ENCODE data around the gene TEAD2.

The TEAD2 gene

DNA sequence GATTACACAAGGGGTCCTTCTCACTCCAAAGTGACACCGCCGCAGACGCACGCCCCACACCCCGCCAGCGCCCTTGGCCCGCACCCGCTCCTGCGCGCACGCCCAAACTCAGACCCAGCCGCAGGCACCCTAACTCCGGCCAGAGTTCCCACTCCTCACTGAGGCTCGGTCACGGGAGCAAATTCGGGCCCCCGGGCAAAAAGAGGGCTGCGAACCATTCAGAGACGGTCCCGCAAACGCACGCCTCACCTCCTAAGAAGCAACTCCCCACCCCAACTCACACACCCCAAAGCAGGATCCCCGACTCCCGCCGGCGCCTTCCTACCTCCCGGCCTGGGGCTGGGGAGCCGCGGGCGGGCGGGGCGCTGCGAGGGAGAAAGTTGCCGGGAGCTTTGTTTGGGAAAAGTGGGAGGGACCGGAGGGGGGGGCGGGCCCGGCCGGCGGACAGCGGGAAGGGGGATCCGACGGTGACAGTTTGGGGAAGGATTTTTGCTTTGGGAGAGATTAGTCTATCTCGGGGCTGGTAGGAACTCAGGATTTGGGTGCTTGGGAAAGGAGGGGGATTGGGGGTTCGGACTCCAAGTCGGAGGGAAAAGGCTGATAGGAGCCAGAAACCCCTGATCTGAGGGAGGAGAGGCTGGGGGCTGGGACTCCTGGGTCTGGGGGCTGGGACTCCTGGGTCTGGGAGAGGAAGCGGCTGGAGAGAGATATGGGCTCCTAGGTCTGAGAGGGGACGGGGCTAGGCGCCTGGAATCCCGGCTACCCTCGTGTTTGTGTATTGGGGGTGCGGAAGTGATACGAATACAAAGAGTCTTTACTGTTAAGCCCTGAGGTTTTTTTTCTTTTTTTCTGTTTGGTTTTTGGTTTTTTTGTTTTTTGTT lies at the start of gene TEAD2:
TEAD2 (minus strand) TSS at position 369 of the 881 bp plus-strand sequence. CDS start 2,341 bp downstream, outside the sequence.
- no peak for DNase-seq

DNA sequence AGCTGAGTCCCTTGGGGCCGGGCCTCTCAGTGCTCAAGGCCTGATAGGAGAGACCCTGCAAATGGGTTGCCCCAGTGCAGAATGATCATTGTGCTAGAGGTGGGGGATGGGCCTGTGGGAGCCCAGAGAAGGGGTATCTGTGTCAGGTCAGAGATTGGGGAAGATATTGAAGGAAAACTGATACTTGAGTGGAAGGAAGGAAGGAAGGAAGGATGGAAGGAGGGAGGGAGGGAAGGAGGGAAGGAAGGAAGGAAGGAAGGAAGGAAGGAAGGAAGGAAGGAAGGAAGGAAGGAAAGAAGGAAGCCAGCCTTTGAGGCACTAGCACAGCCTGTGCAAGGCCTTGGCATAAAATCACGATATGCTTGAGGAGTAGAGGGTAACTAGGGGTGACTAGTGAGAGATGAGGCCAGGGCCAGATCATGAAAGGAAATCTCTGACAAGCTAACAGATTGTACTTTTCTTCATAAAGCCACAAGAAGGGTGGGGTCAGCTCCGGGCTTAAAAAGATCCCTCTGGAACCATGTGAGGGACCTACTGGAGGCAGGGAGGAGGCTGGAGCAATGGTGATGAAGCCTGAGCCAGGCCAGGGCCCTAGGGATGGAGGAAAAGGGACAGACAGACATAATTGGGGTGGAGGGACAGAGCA lies 49.6 kb upstream of the TEAD2 start:
- no peak for DNase-seq

DNA sequence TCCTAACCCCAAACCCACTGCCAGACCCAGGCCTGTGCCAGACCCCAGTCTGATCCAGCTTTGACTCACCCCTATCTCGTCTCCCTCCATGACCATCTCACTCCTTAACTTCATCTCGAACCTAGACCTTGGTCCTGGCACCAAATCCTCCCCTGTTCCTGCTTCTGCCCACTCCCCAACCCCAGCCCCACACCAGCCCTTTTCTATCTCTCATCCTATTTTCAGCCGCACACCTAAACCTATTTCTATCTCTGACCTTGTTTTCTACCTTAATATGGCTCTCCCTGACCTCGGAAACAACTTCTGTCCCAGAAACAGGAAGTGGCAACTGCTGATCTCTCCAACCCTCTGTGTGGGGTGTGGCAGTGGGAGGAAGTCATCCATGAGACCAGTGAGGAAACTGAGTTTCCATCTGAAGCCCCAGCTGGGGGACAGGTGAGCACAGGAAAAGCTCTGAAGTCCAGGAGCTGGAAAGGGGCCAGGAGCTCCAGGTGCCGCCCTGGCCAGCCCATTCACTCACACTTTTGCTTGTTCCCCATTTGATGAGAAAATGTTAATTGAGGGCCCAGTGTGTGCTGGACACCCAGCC lies 47.3 kb upstream of the TEAD2 start:
- no peak for DNase-seq

DNA sequence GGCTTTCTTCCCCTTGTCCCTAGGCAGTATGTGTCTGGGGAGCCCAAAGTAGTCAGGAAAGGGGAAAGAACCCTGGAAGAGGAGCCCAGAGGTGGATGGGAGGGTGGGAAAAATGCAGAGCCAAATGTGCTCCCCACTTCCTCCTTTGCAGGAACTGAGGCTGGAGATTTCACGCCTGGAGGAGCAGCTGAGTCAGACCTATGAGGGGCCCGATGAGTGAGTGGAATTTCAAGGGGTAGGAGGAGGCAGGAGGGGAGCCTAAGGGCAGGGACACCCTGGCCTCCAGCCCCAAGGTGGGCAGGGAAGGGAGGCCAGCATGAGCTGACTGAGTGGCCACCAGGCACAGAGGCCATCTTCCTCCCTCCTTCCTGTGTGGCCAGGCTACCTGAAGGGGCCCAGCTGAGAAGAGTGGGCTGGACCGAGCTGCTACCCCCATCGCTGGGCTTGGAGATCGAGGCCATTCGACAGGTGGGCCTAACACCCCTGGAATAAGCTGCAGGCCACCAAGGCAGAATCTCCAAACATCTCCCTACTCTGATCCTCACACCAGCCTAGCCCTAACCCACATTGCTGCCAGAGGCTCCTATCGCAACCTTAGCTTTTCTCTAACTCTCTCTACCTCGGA lies 46.7 kb upstream of the TEAD2 start:
- DNase-seq, result no peak

DNA sequence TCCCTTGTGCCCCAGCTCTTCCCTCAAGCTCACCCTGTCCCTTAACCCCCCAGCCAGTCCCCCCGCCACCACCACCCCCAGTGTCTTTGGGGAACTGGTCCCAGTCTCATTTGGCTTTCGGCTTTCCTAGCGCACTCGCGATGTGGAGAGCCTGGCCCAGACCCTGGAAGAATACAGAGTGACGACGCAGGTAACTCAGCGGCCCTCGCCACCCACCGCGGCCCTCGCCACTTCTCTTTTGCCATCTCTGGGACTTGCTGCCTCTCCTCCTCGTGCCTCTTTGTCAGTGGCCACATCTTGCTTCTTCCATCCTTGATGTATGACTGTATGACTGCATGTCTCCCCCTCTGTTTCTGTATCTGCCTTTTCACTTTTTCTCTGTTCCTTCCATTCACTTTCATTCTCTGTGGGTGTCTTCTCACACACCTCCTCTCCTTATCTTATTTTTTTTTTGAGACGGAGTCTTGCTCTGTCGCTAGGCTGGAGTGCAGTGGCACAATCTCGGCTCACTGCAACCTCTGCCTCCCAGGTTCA lies 45.3 kb upstream of the TEAD2 start:
- DNase-seq, result no peak

DNA sequence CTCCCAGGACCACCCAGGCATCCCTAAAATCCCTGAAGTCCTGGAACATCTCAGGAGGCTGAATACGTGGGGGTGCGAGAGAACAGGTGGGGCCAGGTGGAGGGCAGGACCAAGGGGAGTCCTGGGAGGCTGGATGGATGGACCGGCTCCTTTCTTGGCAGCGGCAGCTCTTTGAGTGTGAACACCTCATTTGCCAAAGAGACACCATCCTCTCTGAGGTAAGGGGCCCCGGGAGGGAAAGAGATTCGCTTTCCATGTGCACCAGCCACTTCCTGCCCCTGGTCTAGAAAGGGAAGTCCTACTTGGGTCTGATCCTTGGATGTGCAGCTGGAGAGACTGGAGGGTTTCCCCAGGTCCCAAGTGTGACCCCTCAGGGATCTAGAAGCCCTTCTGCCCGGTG lies 44.9 kb upstream of the TEAD2 start:
- no peak for DNase-seq

DNA sequence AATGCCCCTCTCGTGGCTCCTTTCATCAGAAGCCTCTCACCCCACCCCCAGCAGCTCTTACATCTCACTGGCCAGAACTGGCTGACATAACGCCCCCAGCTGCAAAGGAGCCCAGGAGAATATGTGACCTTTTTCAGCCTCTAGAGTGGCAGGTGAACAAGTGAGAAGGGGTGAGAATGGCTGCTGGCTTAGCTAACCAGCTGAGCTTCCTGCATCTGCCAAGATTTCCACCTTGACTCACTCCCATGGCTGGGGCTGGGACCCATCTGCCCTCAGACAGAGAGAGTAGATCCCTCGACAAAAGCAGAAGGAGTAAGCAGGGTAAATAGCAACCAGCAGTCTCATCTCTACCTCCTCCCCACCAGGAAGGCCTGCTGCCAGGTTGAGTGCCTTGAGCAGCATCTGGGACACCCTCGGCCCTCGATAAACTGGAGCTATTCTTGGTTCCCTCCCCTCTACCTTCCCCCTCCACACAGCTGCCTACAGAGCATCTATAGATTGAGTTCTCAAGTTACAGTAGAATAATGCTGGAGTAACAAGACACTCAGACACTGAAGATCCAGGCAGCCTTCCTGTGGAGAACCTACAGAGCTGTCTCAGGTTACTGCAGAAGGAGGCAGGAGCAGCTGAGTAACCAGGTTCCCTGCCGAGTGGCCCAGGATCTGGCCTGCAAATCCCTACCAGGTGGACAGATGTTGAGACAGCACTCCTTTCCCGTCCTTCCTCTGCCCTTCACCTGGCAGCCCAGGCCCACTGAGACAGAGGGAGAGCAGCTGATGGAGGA lies 41.4 kb upstream of the TEAD2 start:
- peak; percentile 74 for DNase-seq

DNA sequence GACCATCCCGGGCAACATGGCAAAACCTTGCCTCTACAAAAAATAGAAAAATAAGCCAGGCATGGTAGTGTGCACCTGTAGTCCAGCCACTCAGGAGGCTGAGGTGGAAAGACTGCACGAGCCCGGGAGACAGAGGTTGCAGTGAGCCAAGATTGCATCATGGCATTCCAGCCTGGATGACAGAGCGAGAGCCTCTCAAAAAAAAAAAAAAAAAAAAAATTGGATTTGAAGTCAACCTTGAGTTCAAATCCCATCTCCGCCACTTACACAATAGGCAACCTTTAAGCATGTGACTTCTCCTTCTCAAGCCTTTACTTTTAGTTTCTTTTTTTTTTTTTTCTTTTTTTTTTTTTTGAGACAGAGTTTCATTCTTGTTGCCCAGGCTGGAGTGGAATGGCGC lies 37.8 kb upstream of the TEAD2 start:
- no peak for DNase-seq

DNA sequence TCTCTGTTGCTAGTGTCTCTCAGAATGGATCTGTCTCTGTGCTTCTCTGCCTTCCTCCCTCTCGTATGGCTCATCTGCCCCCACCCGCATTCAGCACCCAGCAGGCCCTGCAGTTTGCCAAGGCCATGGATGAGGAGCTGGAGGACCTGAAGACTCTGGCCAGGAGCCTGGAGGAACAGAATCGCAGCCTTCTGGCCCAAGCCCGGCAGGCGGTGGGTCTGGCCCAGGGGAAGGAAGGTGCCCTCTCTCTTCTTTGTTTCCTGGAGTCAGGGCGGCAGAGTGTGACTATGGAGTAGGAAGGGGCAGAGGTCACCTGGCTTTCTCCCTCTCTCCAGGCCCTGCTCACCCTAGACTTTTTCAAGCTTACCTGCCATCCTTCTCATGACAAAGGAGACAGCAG lies 36.7 kb upstream of the TEAD2 start:
- DNase-seq, result no peak

DNA sequence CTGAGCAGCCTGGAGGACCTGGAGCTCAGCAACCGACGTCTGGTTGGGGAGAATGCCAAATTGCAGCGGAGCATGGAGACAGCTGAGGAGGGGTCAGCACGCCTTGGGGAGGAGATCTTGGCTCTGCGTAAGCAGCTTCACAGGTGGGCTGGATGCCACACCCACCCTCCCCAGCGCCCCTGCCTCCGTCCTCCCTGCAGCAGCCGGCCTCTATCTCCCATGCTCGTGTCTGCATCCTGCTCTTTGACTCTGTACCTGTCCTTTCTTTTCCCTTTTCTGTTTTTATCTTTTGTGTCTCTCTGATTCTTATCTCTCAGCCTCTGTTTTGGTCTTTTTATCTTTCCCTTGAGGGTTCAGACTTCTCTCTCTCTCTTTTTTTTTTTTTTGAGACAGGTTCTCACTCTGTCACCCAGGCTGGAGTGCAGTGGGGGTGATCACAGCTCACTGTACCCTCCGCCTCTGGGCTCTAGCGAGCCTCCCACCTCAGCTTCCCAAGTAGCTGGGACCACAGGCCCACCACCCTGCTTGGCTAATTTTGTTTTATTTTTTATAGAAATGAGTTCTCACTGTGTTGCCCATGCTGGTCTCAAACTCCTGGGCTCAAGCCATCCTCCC lies 35.9 kb upstream of the TEAD2 start:
- DNase-seq, result no peak

DNA sequence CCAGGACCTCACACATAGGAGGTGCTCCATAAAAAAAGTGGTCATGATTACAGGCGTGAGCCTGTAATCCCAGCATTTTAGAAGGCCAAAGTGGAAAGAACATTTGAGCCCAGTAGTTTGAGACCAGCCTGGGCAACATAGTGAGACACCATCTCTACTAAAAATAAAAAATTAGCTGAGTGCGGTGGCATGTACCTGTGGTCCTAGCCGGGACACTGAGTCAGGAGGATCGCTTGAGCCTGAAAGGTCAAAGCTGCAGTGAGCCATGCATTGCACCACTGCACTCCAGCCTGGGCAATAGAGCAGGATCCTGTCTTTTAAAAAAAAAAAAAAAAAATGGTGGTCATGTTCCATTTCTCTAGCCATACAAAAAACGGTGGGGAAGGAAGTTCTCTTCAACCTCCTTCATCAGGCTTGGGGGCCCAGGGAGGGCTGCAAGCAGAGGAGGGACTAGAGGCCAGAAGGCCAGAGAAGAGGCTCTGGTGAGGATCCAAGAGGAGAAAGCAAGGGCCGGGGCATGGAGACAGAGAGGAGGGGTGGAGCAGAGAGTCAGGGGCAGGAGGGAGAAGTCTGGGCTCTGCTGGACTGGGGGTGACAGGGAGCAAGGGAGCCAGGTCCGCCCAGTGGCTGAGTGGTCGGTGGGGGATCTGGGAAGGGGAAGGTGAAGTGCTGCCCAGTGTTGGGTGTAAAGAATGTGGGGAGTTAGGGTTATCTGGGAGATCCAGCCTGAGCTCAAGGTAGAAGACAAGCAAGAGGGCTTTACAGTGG lies 34.7 kb upstream of the TEAD2 start:
- no peak for DNase-seq

DNA sequence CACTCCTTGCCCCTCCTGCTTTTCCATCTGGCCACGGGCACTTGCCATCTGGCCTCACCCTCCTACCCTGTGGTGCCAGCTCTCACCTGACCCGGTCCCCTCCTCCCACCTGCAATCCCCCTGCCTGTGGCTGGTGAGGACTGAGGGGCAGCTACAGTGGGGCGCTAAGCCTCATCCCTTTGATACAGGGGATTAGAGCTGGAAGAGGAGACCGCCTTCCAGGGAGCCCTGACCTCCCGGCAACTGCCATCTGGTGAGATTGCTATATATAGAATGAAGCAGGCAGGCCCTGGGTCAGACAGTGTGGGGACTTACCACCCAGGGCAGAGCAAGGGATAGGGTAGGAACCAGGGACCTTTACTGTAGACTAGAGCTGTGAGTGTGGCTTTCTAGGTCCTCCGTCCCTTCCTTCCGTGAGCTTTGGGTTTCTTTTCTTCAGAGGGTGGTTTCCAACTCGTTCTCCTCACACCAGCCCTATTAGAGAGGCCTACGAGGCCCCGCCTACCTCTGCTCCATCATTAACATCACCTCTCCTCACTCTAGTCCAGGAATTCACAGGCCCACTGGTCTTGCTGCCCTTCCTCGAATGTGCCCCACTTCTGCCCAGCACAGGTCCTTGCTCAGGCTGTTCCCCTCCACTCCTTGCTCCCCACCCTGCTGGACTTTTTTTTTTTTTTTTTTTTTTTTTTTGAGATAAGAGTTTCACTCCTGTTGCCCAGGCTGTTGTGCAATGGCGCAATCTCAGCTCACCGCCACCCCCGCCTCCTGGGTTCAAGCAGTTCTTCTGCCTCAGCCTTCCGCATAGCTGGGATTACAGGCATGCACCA lies 33.6 kb upstream of the TEAD2 start:
- DNase-seq, result no peak

DNA sequence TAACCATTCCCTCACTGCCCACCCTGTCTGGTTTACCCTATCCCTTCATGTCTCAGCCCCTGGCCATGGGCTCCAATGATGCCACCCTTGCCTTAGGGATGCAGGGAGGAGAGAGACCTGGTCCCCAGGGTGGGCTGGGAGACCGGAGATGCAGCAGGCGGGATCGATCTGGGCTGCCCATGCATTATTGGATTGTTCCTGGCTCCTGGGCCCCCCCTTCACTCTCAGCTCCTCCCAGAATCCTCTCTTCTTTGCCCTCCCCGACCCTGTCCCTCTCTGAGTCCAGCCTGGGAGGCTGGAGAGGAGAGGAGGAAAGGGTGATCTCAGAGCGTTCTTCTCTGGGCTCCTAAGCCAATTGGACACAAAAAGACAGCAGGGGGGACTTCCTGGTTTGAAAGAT lies 31.7 kb upstream of the TEAD2 start:
- no peak for DNase-seq

DNA sequence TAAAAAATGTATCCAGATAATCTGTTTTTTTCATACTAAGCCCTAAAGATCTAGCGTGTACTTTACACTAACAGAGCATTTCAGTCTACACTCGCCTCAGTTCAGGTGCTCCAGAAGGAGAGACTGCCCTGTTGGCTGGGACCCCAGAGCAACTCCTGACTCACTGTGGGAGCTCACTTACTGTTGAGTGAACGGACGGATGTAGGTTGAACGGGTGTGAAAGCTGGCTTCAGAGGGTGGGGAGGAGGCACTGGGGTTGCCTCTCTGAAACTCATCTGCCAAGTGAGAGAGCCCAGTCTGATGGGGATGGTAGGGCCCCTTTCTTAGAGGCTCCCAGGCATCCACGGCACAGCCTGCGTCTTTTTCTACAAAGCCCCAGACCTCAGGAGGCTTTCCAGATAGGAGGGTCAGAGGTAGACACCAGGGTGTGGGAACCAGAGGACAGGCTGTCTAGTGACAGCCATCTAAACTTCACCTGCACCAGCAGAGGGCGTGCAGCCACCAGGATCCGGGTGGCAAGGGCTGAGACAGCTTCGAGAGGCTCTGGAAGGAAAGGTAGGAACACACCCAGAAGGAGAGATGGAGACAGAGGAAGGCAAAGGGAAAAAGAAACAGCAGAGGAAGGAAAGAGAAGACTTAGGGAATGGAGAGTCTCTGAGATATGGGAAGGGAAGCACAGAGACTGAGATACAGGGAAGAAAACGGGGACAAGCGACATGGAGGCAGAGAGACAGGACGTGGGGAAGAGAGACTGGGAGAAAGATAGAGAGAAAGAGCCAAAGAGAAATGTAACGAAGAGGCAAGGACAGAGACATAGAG lies 29.6 kb upstream of the TEAD2 start:
- peak; percentile 58 for DNase-seq

DNA sequence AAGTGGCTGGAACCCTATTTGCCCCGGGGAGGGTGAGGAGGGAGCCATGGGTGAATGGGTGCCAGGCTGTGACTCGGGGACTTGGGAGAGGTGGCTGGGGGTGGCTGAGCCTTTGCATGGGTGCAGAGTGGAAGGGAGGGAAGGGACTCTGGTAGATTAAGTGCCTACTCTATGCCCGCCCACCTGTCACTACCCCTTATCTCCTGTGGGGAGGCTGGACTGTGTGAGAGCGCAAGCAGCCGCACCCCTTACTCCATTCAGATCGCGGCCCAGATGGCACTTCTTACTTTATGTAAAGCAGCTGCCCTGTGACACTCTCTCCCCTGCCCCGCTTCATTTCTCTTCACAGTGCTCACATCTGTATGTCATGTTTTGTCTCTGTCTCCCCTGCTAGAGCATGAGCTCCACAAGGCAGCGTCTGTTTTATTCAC lies 28.7 kb upstream of the TEAD2 start:
- DNase-seq, result no peak

DNA sequence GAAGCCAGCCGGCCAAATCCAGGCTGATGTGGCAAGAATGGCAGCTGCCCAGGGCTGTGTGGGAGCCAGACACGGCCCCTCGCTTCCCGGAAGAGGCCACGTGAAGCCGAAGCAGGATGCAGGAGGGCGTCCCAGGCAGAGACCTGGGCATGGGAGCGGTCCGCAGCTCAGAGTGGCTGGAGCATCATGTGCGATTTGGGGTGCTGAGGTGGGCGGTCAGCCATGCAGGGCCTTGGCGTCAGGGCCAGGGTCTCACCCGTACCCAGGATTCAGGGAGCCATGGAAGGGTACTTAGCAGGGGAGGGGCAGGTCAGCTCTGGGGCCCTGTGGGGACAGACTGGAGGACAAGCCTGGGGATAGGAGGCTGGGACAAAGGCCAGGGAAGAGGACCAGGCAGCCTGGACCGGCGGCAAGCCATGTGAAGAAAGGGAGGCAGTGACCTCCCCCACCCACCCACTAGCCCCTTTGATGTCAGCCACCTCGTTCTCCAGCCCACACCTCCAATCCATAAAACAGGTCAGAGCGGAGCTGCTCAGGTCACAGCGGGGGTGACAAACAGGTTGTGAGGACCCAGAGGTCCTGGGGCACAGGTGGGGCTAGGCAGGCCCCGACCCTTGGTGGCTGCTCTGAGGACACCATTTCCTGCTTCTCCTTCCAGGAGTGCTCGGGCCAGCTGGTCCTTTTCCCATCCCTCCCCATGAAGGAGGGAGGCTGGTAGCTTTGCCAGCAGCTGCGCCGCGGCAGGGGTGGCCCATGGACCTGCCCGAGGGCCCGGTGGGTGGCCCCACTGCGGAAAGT lies 28.1 kb upstream of the TEAD2 start:
- no peak for DNase-seq

DNA sequence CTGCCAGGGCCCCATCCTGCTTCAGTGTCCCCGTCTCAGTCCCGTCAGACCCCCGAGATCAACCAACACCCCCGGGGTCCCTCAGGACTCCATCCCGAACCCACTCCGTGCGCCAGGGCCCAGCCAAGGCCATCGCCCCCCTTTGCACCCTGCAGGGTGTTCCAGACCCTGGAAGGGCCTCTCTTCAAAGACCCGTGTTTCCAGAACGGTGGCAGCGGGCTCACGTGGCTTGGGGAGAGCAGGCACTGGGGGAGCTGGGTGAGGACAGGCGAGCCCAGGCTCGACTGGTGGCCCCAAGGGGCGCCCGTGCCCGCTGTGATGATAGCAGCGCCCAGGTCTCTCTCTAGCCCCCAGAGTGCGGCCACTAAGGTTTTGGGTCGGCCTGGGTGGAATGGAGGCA lies 27.2 kb upstream of the TEAD2 start:
- DNase-seq, result no peak

DNA sequence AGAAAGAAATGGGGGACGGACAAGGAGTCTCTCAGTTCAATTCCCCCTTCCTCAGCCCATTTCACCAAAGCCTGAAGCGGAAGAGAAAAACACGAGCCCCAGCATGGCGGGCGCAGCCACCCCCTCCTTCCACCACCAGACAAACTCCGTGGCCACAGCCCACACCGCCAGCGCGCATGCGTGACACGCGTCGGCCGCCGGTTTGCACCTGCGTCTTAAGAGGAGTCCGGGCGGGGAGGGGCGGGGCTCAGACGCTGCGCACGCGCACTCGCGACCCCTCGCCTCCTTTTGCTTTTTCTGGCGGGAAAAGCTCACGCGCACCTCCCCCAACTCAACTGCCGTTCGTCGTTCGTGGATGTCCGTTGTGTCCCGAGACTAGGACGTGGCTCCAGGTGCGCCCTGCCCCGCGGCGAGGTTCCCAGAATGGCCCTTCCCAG lies 25.7 kb upstream of the TEAD2 start, which contains the start of gene KASH5:
KASH5 (plus strand) TSS at position 314 of the 437 bp plus-strand sequence. CDS start 2,635 bp downstream, outside the sequence.
- no peak for DNase-seq

Measured in NCI-H1092 treated with DMSO at 0.1 percent for 48 hours (cell line).